Fibroblast of lung (primary cell): ENCODE data around the gene CREG1.

ENCODE experiments used
- CTCF ChIP-seq, 2 donors: IDR thresholded peaks in 1 of 2; conservative IDR thresholded peaks in 1 of 2; 1 replicate in 1 of 2; 2 replicates in 1 of 2; pipeline ENCODE4 v1.5.1; 2011 to 2012; ENCODE audit warnings: low read length in 2 of 2, control low read depth in 1 of 2, inconsistent platforms in 1 of 2, low read depth in 1 of 2, mild to moderate bottlenecking in 1 of 2
- EZH2 ChIP-seq: IDR thresholded peaks from 2 replicates; pipeline ENCODE4 v1.5.1; 2012; ENCODE audit warnings: low read length, control low read depth, mild to moderate bottlenecking; ENCODE audit errors: missing control alignments

- TF ChIP-seq CTCF (conservative IDR thresholded peaks at IDR 0.05 in 1 of 2, IDR thresholded peaks at IDR 0.05 in 1 of 2; ENCODE audit: low read depth in 1 of 2, low read length in 2 of 2): no peak
- TF ChIP-seq EZH2: no peak
Measured at GRCh38 chr1:167499106-167499505, 54.5 kb downstream of the CREG1 start.
